ENCODE data around the gene NOP10.

DNA sequence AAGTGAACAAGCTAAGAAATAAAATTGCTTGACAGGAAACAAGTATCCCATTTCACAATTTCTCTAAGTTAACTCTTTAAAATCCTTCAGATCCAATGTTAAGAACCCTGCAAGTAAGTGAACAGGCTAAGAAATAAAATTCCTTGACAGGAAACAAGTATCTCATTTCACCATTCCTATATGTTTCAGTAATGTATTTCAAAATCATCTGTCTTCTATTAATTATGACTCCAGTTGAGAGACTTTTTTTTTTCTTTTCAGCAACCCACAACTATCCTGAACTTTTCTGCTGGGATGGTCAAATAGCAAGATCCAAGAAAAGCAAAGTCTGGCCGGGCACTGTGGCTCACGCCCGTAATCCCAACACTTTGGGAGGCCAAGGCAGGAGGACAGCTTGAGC is 3.0 kb downstream of the NOP10 start:
- TF ChIP-seq, protein P1, sequence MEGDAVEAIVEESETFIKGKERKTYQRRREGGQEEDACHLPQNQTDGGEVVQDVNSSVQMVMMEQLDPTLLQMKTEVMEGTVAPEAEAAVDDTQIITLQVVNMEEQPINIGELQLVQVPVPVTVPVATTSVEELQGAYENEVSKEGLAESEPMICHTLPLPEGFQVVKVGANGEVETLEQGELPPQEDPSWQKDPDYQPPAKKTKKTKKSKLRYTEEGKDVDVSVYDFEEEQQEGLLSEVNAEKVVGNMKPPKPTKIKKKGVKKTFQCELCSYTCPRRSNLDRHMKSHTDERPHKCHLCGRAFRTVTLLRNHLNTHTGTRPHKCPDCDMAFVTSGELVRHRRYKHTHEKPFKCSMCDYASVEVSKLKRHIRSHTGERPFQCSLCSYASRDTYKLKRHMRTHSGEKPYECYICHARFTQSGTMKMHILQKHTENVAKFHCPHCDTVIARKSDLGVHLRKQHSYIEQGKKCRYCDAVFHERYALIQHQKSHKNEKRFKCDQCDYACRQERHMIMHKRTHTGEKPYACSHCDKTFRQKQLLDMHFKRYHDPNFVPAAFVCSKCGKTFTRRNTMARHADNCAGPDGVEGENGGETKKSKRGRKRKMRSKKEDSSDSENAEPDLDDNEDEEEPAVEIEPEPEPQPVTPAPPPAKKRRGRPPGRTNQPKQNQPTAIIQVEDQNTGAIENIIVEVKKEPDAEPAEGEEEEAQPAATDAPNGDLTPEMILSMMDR (IDR thresholded peaks at IDR 0.05; ENCODE audit: low read depth, low read length) = no peak
- no peak for TF ChIP-seq POLR2A (IDR thresholded peaks at IDR 0.05; ENCODE audit: extremely low read depth, insufficient read length)
